ENCODE measurements around the gene MED23.

DNA sequence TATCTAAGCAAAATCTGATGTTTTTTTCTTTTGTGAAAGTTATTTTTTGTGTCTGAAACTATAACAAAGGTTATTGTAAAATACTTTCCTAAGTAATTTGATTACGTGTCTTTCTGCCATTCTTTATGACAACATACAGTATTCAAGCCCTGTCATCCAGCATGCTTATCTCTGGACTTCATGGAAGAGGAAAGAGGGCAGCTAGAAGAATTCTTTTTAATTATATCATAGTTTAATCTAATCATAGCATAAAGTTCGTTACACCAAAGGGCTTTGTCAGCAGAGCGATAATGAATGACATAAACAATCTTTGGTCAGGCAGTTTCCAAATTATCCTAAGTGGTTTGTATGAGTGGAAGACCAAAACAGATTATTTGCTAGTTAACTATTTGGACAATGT is 12.5 kb upstream of the MED23 start:
- TF ChIP-seq, protein P1, sequence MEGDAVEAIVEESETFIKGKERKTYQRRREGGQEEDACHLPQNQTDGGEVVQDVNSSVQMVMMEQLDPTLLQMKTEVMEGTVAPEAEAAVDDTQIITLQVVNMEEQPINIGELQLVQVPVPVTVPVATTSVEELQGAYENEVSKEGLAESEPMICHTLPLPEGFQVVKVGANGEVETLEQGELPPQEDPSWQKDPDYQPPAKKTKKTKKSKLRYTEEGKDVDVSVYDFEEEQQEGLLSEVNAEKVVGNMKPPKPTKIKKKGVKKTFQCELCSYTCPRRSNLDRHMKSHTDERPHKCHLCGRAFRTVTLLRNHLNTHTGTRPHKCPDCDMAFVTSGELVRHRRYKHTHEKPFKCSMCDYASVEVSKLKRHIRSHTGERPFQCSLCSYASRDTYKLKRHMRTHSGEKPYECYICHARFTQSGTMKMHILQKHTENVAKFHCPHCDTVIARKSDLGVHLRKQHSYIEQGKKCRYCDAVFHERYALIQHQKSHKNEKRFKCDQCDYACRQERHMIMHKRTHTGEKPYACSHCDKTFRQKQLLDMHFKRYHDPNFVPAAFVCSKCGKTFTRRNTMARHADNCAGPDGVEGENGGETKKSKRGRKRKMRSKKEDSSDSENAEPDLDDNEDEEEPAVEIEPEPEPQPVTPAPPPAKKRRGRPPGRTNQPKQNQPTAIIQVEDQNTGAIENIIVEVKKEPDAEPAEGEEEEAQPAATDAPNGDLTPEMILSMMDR (IDR thresholded peaks at IDR 0.05; ENCODE audit: low read length): no peak
- no peak for TF ChIP-seq EZH2 (IDR thresholded peaks at IDR 0.05; ENCODE audit: borderline replicate concordance, low read length)

Measured in OCI-LY1 (cell line).